Astrocyte (in vitro differentiated cells and primary cell): ENCODE measurements around the gene TTC9C. TPM values are rescaled to one million over a fixed set of nuclear protein-coding genes. Genes with fewer than 3 reads are reported as not detected.
A peak's percentile ranks its signal among the peaks of the same experiment; 100 is the strongest.
"Not testable (repeated sequence)": the region's sequence is repeated elsewhere in the genome, so short reads cannot be mapped to it uniquely, and the experiment has no call there.

Experiments
- DNase-seq: peaks from one replicate; pipeline ENCODE4 v3.0.0-alpha.2; 2010; ENCODE audit warnings: low read depth
- FAIRE-seq: peaks from 2 replicates; lab custom pipeline; 2011; peaks lifted over from hg19 to GRCh38; lab: Jason Lieb, UNC
- H2AFZ ChIP-seq: 2 replicates; pipeline ENCODE4 v1.6.0; 2012; ENCODE audit warnings: low read depth, low read length, inconsistent platforms
- H3K27ac ChIP-seq: 2 replicates; pipeline ENCODE4 v1.5.1; 2011; ENCODE audit warnings: low read depth, low read length, inconsistent platforms
- H3K27me3 ChIP-seq: 2 replicates; pipeline ENCODE4 v1.6.0; 2011; ENCODE audit warnings: low read length, inconsistent platforms; ENCODE audit not compliant: insufficient read depth
- H3K36me3 ChIP-seq: 2 replicates; pipeline ENCODE4 v1.5.1; 2011; ENCODE audit warnings: low read length, inconsistent platforms; ENCODE audit not compliant: insufficient read depth
- H3K4me1 ChIP-seq: 2 replicates; pipeline ENCODE4 v1.5.1; 2011; ENCODE audit warnings: low read length, inconsistent platforms; ENCODE audit not compliant: insufficient read depth
- H3K4me2 ChIP-seq: 2 replicates; pipeline ENCODE4 v1.6.0; 2012; ENCODE audit warnings: low read length, inconsistent platforms
- H3K4me3 ChIP-seq: 2 replicates; pipeline ENCODE4 v1.5.1; 2011; ENCODE audit warnings: low read depth, mild to moderate bottlenecking, low read length, inconsistent platforms; ENCODE audit not compliant: insufficient read depth
- H3K79me2 ChIP-seq: 2 replicates; pipeline ENCODE4 v1.6.0; 2012; ENCODE audit warnings: mild to moderate bottlenecking, low read length, inconsistent platforms; ENCODE audit not compliant: insufficient read depth
- H3K9ac ChIP-seq: 2 replicates; pipeline ENCODE4 v1.6.0; 2012; ENCODE audit warnings: mild to moderate bottlenecking, low read length, inconsistent platforms
- H3K9me3 ChIP-seq: 2 replicates; pipeline ENCODE4 v1.5.1; 2012; ENCODE audit warnings: low read depth, mild to moderate bottlenecking, low read length, inconsistent platforms; ENCODE audit not compliant: insufficient read depth
- H4K20me1 ChIP-seq: 2 replicates; pipeline ENCODE4 v1.6.0; 2012; ENCODE audit warnings: low read length, inconsistent platforms; ENCODE audit not compliant: insufficient read depth
- H3K27ac Mint-ChIP-seq: one replicate; pipeline ENCODE4 v1.8.0; 2021; ENCODE audit warnings: mild to moderate bottlenecking, mixed read lengths; ENCODE audit not compliant: unreplicated experiment
- H3K27me3 Mint-ChIP-seq: one replicate; pipeline ENCODE4 v1.8.0; 2021; ENCODE audit warnings: low read depth, mixed read lengths; ENCODE audit not compliant: unreplicated experiment
- H3K36me3 Mint-ChIP-seq: one replicate; pipeline ENCODE4 v1.8.0; 2021; ENCODE audit warnings: low read depth, mixed read lengths; ENCODE audit not compliant: unreplicated experiment
- H3K4me1 Mint-ChIP-seq: one replicate; pipeline ENCODE4 v1.8.0; 2021; ENCODE audit warnings: low read depth, mixed read lengths; ENCODE audit not compliant: unreplicated experiment
- H3K4me3 Mint-ChIP-seq: one replicate; pipeline ENCODE4 v1.8.0; 2021; ENCODE audit warnings: mild to moderate bottlenecking, moderate library complexity, mixed read lengths; ENCODE audit not compliant: unreplicated experiment
- H3K9me3 Mint-ChIP-seq: one replicate; pipeline ENCODE4 v1.8.0; 2021; ENCODE audit warnings: mild to moderate bottlenecking, mixed read lengths; ENCODE audit not compliant: unreplicated experiment
- EZH2 ChIP-seq: IDR thresholded peaks from 2 replicates; pipeline ENCODE4 v1.6.1; 2012; ENCODE audit warnings: mild to moderate bottlenecking, low read length, inconsistent platforms; ENCODE audit not compliant: insufficient read depth
- total RNA-seq: library from RNA; stranded (reverse); gene quantifications from 2 replicates; pipeline ENCODE4 v1.2.1, GENCODE V29; 2021
- TF ChIP-seq, protein P1 (sequence below): IDR thresholded peaks from 2 replicates; pipeline ENCODE4 v1.5.1; 2011; ENCODE audit warnings: low read depth, mild to moderate bottlenecking, inconsistent platforms, low read length, moderate library complexity; ENCODE audit not compliant: insufficient read depth

The TTC9C gene
- total RNA-seq, 1 donor from 2014 or later, result 51.9 TPM

- Mint-ChIP-seq H3K36me3 (peaks cover 6% of the 10 kb centered on the region), H3K4me3 (no peak overlapping the region), H3K27ac (no peak overlapping the region), H3K9me3 (no peaks in the 10 kb centered on the region), H3K27me3 (no peaks in the 10 kb centered on the region), H3K4me1 (peaks cover 13% of the 10 kb centered on the region)
- Histone ChIP-seq H3K79me2 (no peaks in the 10 kb centered on the region), H4K20me1 (no peaks in the 10 kb centered on the region), H3K4me3 (no peak overlapping the region), H2AFZ (peak overlapping the region; percentile 73), H3K9ac (no peak overlapping the region), H3K36me3 (peaks cover 14% of the 10 kb centered on the region), H3K4me2 (peak overlapping the region; percentile 73), H3K9me3 (no peaks in the 10 kb centered on the region), H3K27me3 (peaks cover 3% of the 10 kb centered on the region), H3K4me1 (peaks cover 13% of the 10 kb centered on the region), H3K27ac (no peak overlapping the region)
- FAIRE-seq (no peak), DNase-seq (no peak)
- peak; percentile 1 for TF ChIP-seq EZH2
- TF ChIP-seq, protein P1, sequence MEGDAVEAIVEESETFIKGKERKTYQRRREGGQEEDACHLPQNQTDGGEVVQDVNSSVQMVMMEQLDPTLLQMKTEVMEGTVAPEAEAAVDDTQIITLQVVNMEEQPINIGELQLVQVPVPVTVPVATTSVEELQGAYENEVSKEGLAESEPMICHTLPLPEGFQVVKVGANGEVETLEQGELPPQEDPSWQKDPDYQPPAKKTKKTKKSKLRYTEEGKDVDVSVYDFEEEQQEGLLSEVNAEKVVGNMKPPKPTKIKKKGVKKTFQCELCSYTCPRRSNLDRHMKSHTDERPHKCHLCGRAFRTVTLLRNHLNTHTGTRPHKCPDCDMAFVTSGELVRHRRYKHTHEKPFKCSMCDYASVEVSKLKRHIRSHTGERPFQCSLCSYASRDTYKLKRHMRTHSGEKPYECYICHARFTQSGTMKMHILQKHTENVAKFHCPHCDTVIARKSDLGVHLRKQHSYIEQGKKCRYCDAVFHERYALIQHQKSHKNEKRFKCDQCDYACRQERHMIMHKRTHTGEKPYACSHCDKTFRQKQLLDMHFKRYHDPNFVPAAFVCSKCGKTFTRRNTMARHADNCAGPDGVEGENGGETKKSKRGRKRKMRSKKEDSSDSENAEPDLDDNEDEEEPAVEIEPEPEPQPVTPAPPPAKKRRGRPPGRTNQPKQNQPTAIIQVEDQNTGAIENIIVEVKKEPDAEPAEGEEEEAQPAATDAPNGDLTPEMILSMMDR, result no peak
Observed at GRCh38 chr11:62688491-62688890, 39.8 kb upstream of the TTC9C start.

DNA sequence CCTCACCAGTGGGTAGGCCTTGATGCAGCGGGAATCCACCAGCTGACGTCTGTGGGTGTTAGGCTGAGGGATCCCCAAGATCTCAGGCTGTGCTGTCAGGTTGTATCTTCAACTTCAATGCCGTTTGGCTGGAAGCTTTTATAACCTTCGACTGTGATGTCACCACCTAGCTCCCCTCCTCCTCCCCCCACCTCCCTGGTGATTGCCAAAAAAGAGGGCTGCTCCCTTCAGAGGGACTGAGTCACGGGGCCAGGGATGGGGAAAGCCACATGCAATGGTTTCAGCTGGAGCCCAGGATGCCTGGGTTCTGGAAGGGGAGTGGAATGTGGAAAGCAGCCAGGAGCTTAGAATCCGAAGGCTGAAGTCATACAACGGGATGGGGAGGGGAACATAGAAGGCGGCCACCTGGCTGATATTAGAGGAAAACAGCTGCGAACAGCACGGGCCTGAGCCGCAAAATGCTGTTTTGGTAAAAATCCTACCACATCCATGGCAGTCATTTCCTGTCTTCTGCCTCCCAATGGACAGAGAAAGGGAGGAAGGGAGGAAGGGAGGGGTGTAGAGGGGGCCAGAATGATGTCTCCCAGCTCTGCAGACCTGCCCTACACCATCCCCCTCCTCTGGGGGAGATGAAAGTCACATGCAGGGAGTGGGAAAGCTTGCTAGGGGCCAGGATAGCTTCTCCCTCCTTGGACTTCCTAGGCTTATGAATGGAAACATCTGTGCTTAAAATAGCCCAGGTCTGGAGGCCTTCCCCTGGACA lies 38.7 kb upstream of the TTC9C start, which contains the start of gene LRRN4CL:
TSS of gene LRRN4CL (minus strand) at position 110 of the 763 bp plus-strand sequence. CDS start 1,022 bp downstream, outside the sequence.
- peak within 1 kb of the TSS; percentile 73 for H3K4me2 ChIP-seq

DNA sequence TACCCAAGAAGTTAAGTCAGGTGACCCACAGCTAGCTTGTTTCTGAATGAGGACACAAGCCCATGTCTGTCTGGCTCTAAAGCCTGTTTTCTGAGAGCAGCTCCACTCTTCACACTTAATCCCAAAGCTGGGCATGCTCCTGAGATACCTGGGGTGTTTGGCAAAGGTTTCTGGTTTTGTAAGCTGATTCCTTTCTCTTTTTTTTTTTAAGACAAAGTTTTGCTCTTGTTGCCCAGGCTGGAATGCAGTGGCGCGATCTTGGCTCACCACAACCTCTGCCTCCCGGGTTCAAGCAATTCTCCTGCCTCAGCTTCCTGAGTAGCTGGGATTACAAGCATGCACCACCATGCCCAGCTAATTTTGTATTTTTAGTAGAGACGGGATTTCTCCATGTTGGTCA lies 34.7 kb upstream of the TTC9C start:
- H3K27me3 Mint-ChIP-seq, H3K9me3 ChIP-seq, FAIRE-seq, H3K4me2 ChIP-seq, H3K4me3 Mint-ChIP-seq, H2AFZ ChIP-seq, DNase-seq, H3K9me3 Mint-ChIP-seq, H4K20me1 ChIP-seq, H3K79me2 ChIP-seq, H3K27ac ChIP-seq, H3K27me3 ChIP-seq, H3K4me3 ChIP-seq, H3K27ac Mint-ChIP-seq, H3K9ac ChIP-seq: not testable (repeated sequence)
- H3K36me3 ChIP-seq, result peaks cover 14% of the 10 kb centered on the region
- Mint-ChIP-seq H3K4me1 (peaks cover 11% of the 10 kb centered on the region), H3K36me3 (peaks cover 10% of the 10 kb centered on the region)
- peaks cover 13% of the 10 kb centered on the region for H3K4me1 ChIP-seq

More for the DNA sequence above, 38.7 kb upstream of the TTC9C start, which contains the start of gene LRRN4CL:
- H3K4me1 Mint-ChIP-seq, result peaks cover 13% of the 10 kb centered on the region
- DNase-seq (peak; percentile 88), FAIRE-seq (peak; percentile 32)
- H3K27me3 ChIP-seq, result peaks cover 3% of the 10 kb centered on the region
- peak within 1 kb of the TSS; percentile 69 for H3K27ac Mint-ChIP-seq
- no peaks in the 10 kb centered on the region for H3K9me3 ChIP-seq
- no peaks in the 10 kb centered on the region for H3K9me3 Mint-ChIP-seq
- peak within 1 kb of the TSS; percentile 14 for H3K9ac ChIP-seq
- H3K79me2 ChIP-seq, result no peaks in the 10 kb centered on the region
- no peak for TF ChIP-seq EZH2
- TF ChIP-seq, protein P1, result no peak
- H3K4me3 ChIP-seq, result no peak within 1 kb of the TSS
- H2AFZ ChIP-seq, result peak within 1 kb of the TSS; percentile 73
- H3K36me3 ChIP-seq, result peaks cover 14% of the 10 kb centered on the region
- peak within 1 kb of the TSS; percentile 17 for H3K4me3 Mint-ChIP-seq
- no peaks in the 10 kb centered on the region for H4K20me1 ChIP-seq
- peaks cover 13% of the 10 kb centered on the region for H3K4me1 ChIP-seq
- H3K36me3 Mint-ChIP-seq, result peaks cover 6% of the 10 kb centered on the region
- peak within 1 kb of the TSS; percentile 19 for H3K27ac ChIP-seq
- no peaks in the 10 kb centered on the region for H3K27me3 Mint-ChIP-seq
